Lower leg skin (tissue), 4 donors: Measurements from ENCODE around the gene PARVG. TPM values are rescaled to one million over a fixed set of nuclear protein-coding genes. Genes with fewer than 3 reads are reported as not detected.

Experiments used
- DNase-seq, 2 donors: peaks; one replicate each; pipeline ENCODE4 v3.0.0-alpha.2; 2019; ENCODE audit warnings: low spot score in 2 of 2
- H3K4me3 ChIP-seq: fragments of 200-600 bp; sonication (generic); 2 replicates; pipeline ENCODE4 v1.5.1; 2017; ENCODE audit warnings: mild to moderate bottlenecking, low read depth; ENCODE audit not compliant: poor library complexity, severe bottlenecking
- POLR2A ChIP-seq, 2 donors: fragments of 450-650 bp; IDR thresholded peaks; one replicate each; pipeline ENCODE4 v1.6.1; 2016 to 2017; ENCODE audit warnings: antibody characterized with exemption in 2 of 2, mild to moderate bottlenecking in 1 of 2, moderate library complexity in 1 of 2
- WGBS, 2 donors: methylation state at CpG; one replicate each; pipeline ENCODE4 v1.1.5; 2018; 5-methylcytosine and 5-hydroxymethylcytosine counted together
- intact Hi-C: fragments of 100-400 bp; cut with DNase I; formaldehyde crosslinking; loops from one replicate; pipeline ENCODE4 v1.15.0; 2023; ENCODE audit warnings: low total_unique reads
- total RNA-seq, 4 donors: library from RNA; depleted of rRNA; stranded (reverse); fragments of >200 nt; gene quantifications; one replicate each; pipeline ENCODE4 v1.1.0, GENCODE V29; 2016
- TF ChIP-seq, protein P1 (sequence below), 3 donors: fragments of 450-650 bp; IDR thresholded peaks; one replicate each; pipeline ENCODE4 v1.5.1; 2016; ENCODE audit warnings: antibody characterized with exemption in 3 of 3, mild to moderate bottlenecking in 3 of 3, moderate library complexity in 2 of 3

The PARVG gene
- total RNA-seq, 4 donors from 2014 or later, result 2.0 to 11.1 (median 4.5) TPM

DNA sequence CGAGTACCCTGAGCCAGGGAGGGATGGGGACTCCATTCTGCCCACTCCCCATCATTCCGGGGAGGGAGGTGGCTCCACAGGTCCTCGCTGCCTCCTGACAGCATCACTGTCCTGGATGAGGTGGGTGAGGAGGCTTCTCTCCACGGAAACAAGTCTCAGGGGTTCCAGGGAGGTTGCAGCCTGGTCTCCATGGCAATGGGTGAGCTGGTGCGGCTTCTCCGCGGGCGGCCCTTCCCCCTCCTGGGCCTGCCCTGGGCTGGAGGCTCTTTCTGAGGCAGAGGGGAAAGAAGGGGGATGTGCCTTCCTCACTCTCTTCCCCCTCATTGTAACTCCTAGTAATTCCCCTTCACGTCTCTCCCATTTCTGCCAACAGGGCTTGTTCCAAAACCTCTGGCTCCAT, 37.1 kb upstream of the PARVG start:
- intact Hi-C loops, result no loop called here
- TF ChIP-seq POLR2A (IDR thresholded peaks at IDR 0.05), result no peak
- TF ChIP-seq, protein P1, sequence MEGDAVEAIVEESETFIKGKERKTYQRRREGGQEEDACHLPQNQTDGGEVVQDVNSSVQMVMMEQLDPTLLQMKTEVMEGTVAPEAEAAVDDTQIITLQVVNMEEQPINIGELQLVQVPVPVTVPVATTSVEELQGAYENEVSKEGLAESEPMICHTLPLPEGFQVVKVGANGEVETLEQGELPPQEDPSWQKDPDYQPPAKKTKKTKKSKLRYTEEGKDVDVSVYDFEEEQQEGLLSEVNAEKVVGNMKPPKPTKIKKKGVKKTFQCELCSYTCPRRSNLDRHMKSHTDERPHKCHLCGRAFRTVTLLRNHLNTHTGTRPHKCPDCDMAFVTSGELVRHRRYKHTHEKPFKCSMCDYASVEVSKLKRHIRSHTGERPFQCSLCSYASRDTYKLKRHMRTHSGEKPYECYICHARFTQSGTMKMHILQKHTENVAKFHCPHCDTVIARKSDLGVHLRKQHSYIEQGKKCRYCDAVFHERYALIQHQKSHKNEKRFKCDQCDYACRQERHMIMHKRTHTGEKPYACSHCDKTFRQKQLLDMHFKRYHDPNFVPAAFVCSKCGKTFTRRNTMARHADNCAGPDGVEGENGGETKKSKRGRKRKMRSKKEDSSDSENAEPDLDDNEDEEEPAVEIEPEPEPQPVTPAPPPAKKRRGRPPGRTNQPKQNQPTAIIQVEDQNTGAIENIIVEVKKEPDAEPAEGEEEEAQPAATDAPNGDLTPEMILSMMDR (IDR thresholded peaks at IDR 0.05), result no peak
- WGBS, 2 donors, result 53 to 69% methylated on average over 7 to 9 of the region's 9 CpGs
- DNase-seq, result no peak
- H3K4me3 ChIP-seq, result no peak overlapping the region

DNA sequence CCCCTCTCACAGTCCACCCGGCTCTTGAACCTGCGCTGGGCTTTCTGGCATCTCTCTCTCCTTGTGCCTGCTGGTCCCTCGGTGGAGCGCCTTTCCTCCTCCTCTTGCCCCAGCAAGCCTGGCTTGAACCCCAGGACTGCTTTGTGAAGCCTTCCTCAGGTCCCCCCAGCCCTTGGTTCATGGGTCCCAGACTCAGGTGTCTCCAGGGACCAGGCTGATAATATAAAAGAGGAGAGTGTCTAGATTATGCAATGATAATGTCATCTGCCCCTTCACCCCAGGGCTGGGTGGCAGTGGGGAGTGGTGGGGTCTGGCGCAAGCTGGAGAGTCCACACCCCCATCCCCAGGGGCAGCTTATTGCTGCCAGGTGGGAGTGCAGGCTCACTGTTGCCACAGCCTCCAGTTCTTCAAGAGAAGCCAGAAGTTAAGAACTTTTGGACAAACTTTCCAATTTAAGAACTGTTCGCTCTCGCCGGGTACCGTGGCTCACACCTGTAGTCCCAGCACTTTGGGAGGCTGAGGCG, 36.6 kb upstream of the PARVG start:
- H3K4me3 ChIP-seq, result no peak overlapping the region
- WGBS, 2 donors, result 80 to 84% methylated on average over 10 of the region's 10 CpGs
- no peak for DNase-seq
- TF ChIP-seq, protein P1 (IDR thresholded peaks at IDR 0.05), result no peak
- TF ChIP-seq POLR2A (IDR thresholded peaks at IDR 0.05), result no peak
- intact Hi-C loops, result no loop called here

GRCh38 chr22:44145544-44145943, 35.2 kb upstream of the PARVG start:
- intact Hi-C loops, result no loop called here
- TF ChIP-seq POLR2A (IDR thresholded peaks at IDR 0.05), result no peak
- TF ChIP-seq, protein P1 (IDR thresholded peaks at IDR 0.05), result no peak
- no peak for DNase-seq
- H3K4me3 ChIP-seq, result no peak overlapping the region
- WGBS, 2 donors, result 72 to 88% methylated on average over 8 of the region's 8 CpGs

- TF ChIP-seq POLR2A (IDR thresholded peaks at IDR 0.05), result no peak
- TF ChIP-seq, protein P1 (IDR thresholded peaks at IDR 0.05), result no peak
- intact Hi-C loops, result no loop called here
- H3K4me3 ChIP-seq, result no peak overlapping the region
- 86 to 88% methylated on average over 33 of the region's 33 CpGs for WGBS, 2 donors
- no peak for DNase-seq
Measured at GRCh38 chr22:44146088-44146861, 34.5 kb upstream of the PARVG start.

DNA sequence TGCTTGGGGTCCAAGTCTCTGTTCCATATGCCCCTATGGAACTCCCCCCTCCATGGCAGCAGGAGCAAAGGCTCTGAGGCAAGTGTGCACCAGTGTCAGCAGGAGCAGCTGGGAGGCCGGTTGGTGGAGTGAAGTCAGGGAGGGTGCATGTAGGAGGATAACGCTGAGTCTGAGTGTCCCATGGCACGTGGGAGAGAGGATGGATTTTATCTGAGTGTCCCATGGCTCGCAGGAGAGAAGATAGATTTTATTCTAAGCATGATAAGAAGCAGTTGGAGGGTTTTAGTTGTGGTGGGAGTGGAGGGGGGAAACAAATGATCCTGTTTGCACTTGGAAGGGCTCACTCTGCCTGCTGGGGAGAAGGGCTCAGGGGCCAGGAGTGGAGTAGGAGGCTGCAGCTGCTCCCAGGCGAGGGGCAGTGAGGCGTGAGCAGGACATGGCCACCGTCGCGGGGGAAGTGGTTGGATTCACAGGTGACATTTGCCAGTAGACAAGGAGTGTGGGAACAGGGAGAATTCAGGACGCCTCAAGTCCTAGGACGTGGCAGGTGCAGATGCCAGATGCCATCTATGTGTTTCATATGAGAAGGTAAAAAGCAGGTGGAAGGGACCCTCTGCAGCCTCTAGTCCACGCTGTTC, 33.6 kb upstream of the PARVG start:
- intact Hi-C loops, result no loop called here
- no peak overlapping the region for H3K4me3 ChIP-seq
- 82 to 88% methylated on average over 12 of the region's 12 CpGs for WGBS, 2 donors
- no peak for DNase-seq
- no peak for TF ChIP-seq POLR2A (IDR thresholded peaks at IDR 0.05)
- TF ChIP-seq, protein P1 (IDR thresholded peaks at IDR 0.05), result no peak
